Measurements from ENCODE around the gene ACOT11.

DNA sequence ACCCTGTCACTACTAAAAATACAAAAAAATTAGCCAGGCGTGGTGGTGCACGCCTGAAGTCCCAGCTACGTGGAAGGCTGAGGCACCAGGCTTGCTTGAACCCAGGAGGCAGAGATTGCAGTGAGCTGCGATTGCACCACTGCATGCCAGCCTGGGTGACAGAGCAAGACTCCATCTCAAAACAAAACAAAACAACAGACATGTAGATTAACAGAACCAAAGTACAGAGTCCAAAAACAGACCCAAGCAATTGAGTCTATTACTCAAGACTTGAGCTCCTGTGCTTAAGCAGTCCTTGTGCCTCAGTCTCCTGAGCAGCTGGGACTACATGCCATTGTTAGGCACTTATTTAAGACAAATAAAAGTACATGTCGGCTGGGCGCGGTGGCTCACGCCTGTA lies 9.5 kb upstream of the ACOT11 start:
- TF ChIP-seq CTCF (conservative IDR thresholded peaks at IDR 0.05; ENCODE audit: low read depth, low read length) = no peak
- TF ChIP-seq FOS (IDR thresholded peaks at IDR 0.05; ENCODE audit: low read depth, low read length) = no peak
